GM21360 (cell line): ENCODE results near the gene SIGLEC15.
"Not testable (repeated sequence)": the region's sequence is repeated elsewhere in the genome, so short reads cannot be mapped to it uniquely, and the experiment has no call there.

ENCODE experiments used
- ATAC-seq: cut with Tn5 transposase; IDR thresholded peaks from one replicate; pipeline ENCODE4 v1.9.1; 2021; ENCODE audit warnings: mild to moderate bottlenecking, moderate library complexity; ENCODE audit not compliant: unreplicated experiment

The SIGLEC15 gene

GRCh38 chr18:45818765-45819164 lies 6.7 kb upstream of the SIGLEC15 start:
- not testable (repeated sequence) for ATAC-seq

- no peak for ATAC-seq
These were observed 5.2 kb upstream of the SIGLEC15 start for GRCh38 chr18:45820106-45820745.

- no peak for ATAC-seq
These were observed 4.4 kb upstream of the SIGLEC15 start for GRCh38 chr18:45821026-45821425.

DNA sequence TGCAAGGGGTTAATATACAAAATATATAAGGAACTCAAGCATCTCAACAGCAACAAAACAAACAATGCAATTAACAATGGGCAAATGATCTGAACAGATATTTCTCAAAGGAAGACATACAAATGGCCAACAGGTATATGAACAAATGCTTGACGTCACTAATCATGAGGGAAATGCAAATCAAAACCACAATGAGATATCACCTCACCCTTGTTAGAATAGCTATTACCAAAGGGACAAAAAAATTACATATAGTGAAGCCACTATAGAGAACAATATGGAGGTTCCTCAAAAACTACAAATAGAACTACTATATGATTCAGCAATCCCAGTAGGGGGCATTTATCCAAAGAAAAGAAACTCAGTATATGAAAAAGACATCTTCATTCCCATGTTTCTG lies 3.8 kb upstream of the SIGLEC15 start:
- ATAC-seq, result no peak

DNA sequence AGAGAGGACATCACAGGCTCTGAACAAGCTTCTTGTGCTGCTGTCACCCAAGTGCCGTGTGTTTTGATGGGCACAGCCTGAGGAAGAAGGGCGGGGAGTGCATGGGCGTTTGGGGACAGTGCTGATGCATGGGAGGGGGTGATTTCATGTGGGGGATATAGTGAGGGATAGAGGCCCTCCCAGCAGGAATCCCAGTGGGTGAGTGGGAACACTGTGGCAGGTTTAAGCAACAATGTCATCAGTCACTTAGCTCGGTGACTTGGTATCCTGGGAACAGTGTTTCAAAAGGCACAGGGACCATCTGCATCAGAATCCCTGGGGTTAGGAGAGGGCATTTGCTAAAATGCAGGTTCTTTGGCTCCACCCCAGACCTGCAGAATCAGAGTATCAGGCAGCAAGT lies 609 bp downstream of the SIGLEC15 start:
- no peak for ATAC-seq

GRCh38 chr18:45826716-45827115 lies 1.2 kb downstream of the SIGLEC15 start:
- ATAC-seq, result not testable (repeated sequence)

- no peak for ATAC-seq
These were observed 3.7 kb downstream of the SIGLEC15 start for GRCh38 chr18:45828917-45829811.

DNA sequence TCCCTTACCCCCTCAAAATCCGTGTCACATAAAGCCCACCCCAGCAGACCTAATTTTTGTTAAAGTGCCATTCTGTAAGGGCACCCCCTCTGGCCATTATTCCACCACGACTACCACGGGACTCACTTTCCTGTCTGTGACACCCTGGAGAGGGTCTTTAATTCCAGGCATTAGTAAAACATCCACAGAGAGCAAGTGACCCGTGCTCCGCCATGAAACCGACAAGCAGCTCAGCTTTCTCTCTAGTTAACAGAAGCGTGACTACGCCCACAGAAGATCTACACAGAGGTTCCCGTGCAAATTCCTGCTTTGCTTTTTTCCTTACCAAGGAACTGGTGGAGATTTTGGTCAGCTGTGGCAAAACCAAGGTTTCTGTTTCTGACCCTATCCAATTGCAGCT lies 4.4 kb downstream of the SIGLEC15 start:
- ATAC-seq, result no peak

GRCh38 chr18:45830917-45831316 lies 5.4 kb downstream of the SIGLEC15 start:
- no peak for ATAC-seq

GRCh38 chr18:45833846-45834245 lies 8.4 kb downstream of the SIGLEC15 start:
- ATAC-seq, result no peak

GRCh38 chr18:45834306-45834705 lies 8.8 kb downstream of the SIGLEC15 start:
- ATAC-seq, result no peak

DNA sequence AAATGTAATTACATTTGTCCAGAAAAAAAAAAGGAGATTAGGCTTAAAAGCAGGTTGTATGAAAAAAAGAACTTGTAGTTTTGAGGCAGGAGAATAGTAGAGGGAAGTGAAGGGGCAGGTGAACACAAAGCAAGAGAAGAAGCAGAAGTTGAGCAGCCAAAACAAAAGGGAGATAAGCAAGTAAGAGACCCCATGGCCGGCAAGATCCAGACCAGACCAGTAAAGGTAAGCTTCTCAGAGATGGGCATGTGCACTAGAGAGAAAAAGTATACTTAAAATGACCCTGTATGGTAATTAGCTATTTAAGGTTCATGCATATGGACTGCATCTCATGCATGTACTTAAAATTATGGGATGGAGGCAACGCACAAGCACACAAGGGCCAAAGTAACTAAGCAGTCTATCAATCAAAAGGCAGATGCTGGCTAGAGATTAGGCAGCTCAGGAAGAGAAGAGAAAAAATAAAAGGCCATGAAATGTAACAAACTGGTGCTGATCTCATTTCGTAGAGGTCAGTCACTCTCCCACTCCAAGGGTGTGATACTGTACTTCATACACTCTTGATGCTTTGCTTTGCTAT lies 9.7 kb downstream of the SIGLEC15 start:
- no peak for ATAC-seq

DNA sequence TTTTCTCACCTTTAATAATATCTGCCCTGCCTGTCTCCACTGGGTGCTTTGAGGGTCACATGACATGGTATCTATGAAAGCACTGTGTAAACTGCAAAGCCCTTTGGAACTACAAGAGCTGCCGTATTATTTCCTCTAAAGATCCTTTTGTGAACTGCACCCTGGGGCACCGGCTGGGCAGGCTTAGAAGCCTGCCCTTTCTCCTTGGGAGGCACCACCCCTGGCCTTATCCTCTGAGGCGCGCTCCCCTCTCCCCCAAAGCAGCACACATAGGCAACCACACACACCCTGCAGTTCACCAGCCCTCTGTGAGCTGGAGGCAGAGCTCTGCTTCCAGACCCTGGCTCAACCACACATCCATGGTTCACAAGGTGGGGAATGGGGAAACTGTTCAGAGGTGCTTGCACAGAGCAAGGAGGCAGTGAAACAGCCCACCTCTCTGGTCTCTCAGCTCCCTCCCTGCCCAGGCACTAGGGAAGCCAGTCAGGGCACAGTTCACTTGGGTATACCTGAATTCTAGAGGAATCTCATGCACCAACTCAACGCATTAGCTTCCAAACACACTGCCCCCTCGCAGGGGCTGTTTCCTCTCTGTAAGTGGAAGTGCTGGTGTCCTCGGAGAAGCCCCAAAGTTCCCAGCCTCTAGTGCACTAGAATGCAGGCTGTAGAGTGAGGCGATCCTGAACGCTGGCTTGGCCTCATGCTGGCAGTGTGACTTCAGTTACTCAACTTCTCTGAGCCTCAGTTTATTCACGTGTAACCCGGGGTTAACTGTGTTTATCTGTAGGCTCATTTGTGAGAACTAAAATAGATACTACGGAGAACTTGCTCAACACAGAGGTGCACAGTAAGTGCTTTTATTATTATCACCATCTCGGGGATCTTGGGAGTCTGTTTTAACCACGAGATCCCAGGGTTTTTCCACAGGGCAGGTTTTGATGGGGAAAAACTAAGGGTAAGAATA lies 11.0 kb downstream of the SIGLEC15 start:
- ATAC-seq, result no peak

DNA sequence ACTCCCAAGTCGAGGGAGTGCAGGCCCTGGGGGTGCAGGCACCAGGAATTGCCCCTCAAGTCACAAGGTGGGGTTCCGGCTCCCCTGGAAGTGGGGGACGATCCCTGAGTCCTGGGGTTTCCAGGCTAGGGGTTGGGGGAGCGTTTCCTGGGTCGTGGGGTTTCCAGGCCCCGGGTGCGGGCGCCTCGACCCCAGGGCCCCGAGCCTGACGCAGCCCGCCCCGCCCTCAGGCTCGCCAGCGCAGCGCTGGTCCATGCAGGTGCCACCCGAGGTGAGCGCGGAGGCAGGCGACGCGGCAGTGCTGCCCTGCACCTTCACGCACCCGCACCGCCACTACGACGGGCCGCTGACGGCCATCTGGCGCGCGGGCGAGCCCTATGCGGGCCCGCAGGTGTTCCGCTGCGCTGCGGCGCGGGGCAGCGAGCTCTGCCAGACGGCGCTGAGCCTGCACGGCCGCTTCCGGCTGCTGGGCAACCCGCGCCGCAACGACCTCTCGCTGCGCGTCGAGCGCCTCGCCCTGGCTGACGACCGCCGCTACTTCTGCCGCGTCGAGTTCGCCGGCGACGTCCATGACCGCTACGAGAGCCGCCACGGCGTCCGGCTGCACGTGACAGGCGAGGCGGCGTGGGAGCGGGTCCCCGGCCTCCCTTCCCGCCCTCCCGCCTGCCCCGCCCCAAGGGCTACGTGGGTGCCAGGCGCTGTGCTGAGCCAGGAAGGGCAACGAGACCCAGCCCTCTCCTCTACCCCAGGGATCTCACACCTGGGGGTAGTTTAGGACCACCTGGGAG lies 12.0 kb downstream of the SIGLEC15 start:
- ATAC-seq, result no peak

GRCh38 chr18:45838302-45839070 lies 13.0 kb downstream of the SIGLEC15 start:
- ATAC-seq, result no peak

DNA sequence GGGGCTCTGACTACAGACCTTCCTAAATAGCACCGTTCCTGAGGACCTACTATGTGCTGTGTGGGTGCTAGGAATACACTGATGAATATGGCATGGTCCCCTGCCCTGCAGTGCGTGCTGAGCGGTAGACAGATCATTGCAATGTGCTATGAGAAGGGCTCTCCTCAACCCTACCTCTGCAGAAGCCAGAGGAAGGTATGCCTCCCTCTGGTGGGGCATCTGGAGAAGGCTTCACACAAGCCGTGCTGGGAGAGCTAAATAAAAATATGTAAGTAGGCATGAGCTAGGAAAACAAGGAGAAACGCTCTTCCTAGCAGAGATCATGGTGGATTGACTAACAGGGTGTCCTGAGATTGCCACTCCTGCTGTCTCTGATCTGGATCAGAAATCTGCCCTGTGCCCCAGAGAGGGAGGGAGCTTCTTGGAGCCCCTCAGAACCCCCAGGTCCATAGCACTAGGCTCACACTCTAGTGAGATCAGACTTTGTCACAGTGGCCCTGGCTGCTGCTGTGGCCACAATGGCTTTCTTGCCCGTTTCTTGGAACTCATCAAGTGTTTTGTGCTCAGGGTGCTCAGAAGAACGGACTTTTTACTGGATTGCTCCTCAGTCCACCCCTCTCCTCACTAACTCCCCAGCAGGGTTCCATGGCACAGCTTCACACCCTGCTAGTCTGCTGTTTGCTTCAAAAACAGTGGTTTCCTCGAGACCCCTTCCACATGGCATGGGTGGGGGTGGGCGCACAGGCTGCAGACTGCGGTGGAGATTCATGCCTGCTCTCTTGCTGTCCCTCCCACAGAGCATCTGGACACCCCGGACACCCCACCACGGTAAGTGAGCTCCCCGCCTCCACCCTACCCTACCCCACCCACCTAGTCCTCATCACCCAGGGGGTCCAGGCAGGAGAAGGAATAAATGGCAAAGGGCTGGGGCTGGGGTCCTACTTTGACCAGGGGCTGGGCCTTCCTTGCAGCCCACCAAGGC lies 14.2 kb downstream of the SIGLEC15 start:
- no peak for ATAC-seq

DNA sequence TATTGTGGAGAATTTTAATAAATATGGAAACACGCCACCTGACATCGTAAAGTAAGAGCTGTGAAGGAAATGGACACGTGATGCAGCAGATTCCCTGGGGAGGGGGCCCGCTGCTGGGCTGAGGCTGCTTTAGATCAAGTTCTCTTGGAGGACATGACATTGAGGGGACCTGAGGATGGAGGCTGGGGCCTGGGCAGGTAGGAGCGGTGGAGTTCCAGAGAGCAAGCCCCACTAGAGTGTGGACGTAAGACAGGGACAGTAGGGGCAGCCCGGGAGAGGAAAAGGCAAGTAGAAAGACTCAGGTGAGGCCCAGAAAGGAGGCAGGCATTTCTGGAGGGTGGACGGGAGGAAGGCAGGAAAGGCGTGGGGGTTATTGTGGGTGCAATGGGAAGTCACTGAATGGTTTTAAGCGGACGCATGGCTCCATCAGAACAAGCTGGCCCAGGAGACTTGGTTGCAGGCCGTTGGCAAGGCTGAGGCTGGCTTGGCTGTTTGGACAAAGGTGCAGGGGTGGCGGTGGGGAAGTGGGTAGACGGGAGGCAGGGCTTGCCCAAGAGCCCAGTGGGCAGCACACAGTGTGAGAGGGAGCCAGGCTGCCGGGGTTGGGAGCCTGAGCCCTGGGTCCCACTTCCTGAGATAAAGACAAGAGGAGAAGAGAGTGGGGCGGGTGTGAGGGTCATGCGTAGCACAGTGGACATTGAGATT lies 15.7 kb downstream of the SIGLEC15 start:
- no peak for ATAC-seq
